Measurements from ENCODE around the gene PARVA. TPM values are rescaled to one million over a fixed set of nuclear protein-coding genes. Genes with fewer than 3 reads are reported as not detected.

Gene PARVA
- total RNA-seq, 1 experiment from 2014 or later: 10.4 TPM

DNA sequence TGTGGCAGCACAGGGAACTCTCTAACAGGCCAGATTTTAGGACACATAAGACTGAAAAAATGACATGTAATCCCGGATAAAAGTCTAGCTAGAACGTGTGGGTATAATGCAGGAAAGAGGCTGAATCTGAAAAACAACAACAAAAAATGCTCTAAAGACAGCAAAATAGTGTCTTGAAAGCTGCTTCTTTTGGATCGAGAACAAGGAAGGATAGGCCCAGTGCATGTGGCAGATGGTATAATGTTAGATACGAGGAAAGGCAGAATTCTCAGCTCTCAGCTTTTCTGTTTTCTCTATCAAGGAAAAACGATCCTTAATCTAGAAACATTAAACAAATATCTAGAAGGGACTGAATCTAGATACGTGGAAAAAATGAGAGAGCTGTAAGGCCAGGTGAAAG lies 33.8 kb upstream of the PARVA start (continued):
- TF ChIP-seq RELA (CRISPR knock-in tag; IDR thresholded peaks at IDR 0.05; ENCODE audit: borderline replicate concordance): no peak
- no peak for TF ChIP-seq ETV6 (CRISPR knock-in tag; IDR thresholded peaks at IDR 0.05)
- no peak for TF ChIP-seq TEAD4 (CRISPR knock-in tag; IDR thresholded peaks at IDR 0.05)
- no peak for TF ChIP-seq NR2C2 (CRISPR knock-in tag; IDR thresholded peaks at IDR 0.05)
- TF ChIP-seq, protein P1, sequence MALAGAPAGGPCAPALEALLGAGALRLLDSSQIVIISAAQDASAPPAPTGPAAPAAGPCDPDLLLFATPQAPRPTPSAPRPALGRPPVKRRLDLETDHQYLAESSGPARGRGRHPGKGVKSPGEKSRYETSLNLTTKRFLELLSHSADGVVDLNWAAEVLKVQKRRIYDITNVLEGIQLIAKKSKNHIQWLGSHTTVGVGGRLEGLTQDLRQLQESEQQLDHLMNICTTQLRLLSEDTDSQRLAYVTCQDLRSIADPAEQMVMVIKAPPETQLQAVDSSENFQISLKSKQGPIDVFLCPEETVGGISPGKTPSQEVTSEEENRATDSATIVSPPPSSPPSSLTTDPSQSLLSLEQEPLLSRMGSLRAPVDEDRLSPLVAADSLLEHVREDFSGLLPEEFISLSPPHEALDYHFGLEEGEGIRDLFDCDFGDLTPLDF (CRISPR knock-in tag; IDR thresholded peaks at IDR 0.05): no peak
- TF ChIP-seq, protein P2, sequence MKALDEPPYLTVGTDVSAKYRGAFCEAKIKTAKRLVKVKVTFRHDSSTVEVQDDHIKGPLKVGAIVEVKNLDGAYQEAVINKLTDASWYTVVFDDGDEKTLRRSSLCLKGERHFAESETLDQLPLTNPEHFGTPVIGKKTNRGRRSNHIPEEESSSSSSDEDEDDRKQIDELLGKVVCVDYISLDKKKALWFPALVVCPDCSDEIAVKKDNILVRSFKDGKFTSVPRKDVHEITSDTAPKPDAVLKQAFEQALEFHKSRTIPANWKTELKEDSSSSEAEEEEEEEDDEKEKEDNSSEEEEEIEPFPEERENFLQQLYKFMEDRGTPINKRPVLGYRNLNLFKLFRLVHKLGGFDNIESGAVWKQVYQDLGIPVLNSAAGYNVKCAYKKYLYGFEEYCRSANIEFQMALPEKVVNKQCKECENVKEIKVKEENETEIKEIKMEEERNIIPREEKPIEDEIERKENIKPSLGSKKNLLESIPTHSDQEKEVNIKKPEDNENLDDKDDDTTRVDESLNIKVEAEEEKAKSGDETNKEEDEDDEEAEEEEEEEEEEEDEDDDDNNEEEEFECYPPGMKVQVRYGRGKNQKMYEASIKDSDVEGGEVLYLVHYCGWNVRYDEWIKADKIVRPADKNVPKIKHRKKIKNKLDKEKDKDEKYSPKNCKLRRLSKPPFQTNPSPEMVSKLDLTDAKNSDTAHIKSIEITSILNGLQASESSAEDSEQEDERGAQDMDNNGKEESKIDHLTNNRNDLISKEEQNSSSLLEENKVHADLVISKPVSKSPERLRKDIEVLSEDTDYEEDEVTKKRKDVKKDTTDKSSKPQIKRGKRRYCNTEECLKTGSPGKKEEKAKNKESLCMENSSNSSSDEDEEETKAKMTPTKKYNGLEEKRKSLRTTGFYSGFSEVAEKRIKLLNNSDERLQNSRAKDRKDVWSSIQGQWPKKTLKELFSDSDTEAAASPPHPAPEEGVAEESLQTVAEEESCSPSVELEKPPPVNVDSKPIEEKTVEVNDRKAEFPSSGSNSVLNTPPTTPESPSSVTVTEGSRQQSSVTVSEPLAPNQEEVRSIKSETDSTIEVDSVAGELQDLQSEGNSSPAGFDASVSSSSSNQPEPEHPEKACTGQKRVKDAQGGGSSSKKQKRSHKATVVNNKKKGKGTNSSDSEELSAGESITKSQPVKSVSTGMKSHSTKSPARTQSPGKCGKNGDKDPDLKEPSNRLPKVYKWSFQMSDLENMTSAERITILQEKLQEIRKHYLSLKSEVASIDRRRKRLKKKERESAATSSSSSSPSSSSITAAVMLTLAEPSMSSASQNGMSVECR (CRISPR knock-in tag; IDR thresholded peaks at IDR 0.05; ENCODE audit: borderline replicate concordance): no peak
- no peak for TF ChIP-seq FOXP1 (CRISPR knock-in tag; IDR thresholded peaks at IDR 0.05; ENCODE audit: borderline replicate concordance)
- TF ChIP-seq NFATC4 (CRISPR knock-in tag; IDR thresholded peaks at IDR 0.05): no peak
- no peak for TF ChIP-seq GRHL2 (CRISPR knock-in tag; IDR thresholded peaks at IDR 0.05; ENCODE audit: insufficient replicate concordance, severe bottlenecking)

DNA sequence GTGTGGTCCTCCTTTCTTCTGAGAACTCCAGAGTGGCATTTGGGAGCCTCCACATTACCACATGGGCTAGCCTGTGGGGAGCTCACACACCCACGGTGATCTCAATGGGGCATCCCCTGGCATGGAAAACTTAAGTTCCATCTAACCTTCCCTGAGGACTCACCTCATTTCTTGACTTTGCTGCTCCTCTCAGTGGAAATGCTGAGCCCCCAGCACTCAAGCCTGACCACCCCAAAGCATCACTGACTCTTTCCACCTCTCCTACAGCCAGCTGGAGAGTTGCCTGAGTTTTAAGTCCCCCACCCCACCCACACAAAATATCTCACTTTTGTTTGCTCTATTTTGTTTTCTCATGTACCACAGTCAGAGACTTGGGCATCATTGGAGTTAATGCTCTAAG lies 23.8 kb upstream of the PARVA start:
- Mint-ChIP-seq H3K4me1 (no peaks in the 10 kb centered on the region), H3K36me3 (no peaks in the 10 kb centered on the region), H3K27ac (no peak overlapping the region), H3K27me3 (ENCODE audit: low read depth) (peaks cover 3% of the 10 kb centered on the region; the same call in 1 of the 2 replicates), H3K4me3 (no peak overlapping the region), H3K9me3 (no peaks in the 10 kb centered on the region)
- ATAC-seq (no peak), DNase-seq (ENCODE audit: low spot score) (no peak)
- TF ChIP-seq ELF4 (CRISPR knock-in tag; IDR thresholded peaks at IDR 0.05; ENCODE audit: low read depth) (no peak), KAT7 (CRISPR knock-in tag; IDR thresholded peaks at IDR 0.05; ENCODE audit: borderline replicate concordance) (no peak), ZNF232 (CRISPR knock-in tag; IDR thresholded peaks at IDR 0.05) (no peak), ZNF423 (CRISPR knock-in tag; IDR thresholded peaks at IDR 0.05) (no peak), CREB1 (CRISPR knock-in tag; IDR thresholded peaks at IDR 0.05) (no peak), GABPB1 (CRISPR knock-in tag; IDR thresholded peaks at IDR 0.05) (no peak), SOX15 (CRISPR knock-in tag; IDR thresholded peaks at IDR 0.05) (no peak), ZNF219 (CRISPR knock-in tag; IDR thresholded peaks at IDR 0.05; ENCODE audit: borderline replicate concordance) (no peak), SMAD3 (CRISPR knock-in tag; IDR thresholded peaks at IDR 0.05; ENCODE audit: borderline replicate concordance) (no peak), TEAD4 (CRISPR knock-in tag; IDR thresholded peaks at IDR 0.05) (no peak), ZNF121 (CRISPR knock-in tag; IDR thresholded peaks at IDR 0.05) (no peak), ZNF138 (CRISPR knock-in tag; conservative IDR thresholded peaks at IDR 0.05) (no peak)
- TF ChIP-seq, protein P3, sequence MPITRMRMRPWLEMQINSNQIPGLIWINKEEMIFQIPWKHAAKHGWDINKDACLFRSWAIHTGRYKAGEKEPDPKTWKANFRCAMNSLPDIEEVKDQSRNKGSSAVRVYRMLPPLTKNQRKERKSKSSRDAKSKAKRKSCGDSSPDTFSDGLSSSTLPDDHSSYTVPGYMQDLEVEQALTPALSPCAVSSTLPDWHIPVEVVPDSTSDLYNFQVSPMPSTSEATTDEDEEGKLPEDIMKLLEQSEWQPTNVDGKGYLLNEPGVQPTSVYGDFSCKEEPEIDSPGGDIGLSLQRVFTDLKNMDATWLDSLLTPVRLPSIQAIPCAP (CRISPR knock-in tag; IDR thresholded peaks at IDR 0.05): no peak
- TF ChIP-seq, protein P4, sequence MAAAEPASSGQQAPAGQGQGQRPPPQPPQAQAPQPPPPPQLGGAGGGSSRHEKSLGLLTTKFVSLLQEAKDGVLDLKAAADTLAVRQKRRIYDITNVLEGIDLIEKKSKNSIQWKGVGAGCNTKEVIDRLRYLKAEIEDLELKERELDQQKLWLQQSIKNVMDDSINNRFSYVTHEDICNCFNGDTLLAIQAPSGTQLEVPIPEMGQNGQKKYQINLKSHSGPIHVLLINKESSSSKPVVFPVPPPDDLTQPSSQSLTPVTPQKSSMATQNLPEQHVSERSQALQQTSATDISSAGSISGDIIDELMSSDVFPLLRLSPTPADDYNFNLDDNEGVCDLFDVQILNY (CRISPR knock-in tag; IDR thresholded peaks at IDR 0.05): no peak
- TF ChIP-seq, protein P5, sequence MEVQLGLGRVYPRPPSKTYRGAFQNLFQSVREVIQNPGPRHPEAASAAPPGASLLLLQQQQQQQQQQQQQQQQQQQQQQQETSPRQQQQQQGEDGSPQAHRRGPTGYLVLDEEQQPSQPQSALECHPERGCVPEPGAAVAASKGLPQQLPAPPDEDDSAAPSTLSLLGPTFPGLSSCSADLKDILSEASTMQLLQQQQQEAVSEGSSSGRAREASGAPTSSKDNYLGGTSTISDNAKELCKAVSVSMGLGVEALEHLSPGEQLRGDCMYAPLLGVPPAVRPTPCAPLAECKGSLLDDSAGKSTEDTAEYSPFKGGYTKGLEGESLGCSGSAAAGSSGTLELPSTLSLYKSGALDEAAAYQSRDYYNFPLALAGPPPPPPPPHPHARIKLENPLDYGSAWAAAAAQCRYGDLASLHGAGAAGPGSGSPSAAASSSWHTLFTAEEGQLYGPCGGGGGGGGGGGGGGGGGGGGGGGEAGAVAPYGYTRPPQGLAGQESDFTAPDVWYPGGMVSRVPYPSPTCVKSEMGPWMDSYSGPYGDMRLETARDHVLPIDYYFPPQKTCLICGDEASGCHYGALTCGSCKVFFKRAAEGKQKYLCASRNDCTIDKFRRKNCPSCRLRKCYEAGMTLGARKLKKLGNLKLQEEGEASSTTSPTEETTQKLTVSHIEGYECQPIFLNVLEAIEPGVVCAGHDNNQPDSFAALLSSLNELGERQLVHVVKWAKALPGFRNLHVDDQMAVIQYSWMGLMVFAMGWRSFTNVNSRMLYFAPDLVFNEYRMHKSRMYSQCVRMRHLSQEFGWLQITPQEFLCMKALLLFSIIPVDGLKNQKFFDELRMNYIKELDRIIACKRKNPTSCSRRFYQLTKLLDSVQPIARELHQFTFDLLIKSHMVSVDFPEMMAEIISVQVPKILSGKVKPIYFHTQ (CRISPR knock-in tag; IDR thresholded peaks at IDR 0.05): no peak
- TF ChIP-seq, protein P6, sequence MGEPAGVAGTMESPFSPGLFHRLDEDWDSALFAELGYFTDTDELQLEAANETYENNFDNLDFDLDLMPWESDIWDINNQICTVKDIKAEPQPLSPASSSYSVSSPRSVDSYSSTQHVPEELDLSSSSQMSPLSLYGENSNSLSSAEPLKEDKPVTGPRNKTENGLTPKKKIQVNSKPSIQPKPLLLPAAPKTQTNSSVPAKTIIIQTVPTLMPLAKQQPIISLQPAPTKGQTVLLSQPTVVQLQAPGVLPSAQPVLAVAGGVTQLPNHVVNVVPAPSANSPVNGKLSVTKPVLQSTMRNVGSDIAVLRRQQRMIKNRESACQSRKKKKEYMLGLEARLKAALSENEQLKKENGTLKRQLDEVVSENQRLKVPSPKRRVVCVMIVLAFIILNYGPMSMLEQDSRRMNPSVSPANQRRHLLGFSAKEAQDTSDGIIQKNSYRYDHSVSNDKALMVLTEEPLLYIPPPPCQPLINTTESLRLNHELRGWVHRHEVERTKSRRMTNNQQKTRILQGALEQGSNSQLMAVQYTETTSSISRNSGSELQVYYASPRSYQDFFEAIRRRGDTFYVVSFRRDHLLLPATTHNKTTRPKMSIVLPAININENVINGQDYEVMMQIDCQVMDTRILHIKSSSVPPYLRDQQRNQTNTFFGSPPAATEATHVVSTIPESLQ (CRISPR knock-in tag; IDR thresholded peaks at IDR 0.05): no peak
- ChIA-PET POLR2A (no interaction called here), CTCF (interaction anchor here (0.7 kb wide), 1 partner anchor 22 kb away, joined by 3 read pairs; no protein-coding TSS in a partner anchor)

Measured in WTC11 (cell line).